ENCODE results near the gene SMAD7.

DNA sequence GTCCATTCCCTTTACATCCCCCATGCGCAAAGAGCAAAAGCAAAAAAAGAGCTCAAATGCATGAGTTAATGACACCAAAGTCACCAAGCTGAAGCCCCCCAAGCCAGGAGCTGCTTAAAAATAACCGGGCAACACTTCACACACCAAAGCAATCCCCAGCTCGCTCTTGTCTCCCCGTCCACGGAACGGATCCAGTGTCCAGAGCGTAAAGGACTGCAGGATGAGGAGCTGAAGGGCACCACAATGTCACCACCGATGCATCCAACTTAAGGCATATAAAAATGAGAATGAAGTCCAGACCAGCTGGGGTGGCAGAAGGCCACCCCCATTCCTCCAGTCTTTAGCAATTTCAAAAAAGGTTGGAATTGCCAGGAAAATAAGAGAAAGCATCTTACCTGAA, 8.7 kb downstream of the SMAD7 start:
- TF ChIP-seq JUN (IDR thresholded peaks at IDR 0.05) (no peak), CHD4 (IDR thresholded peaks at IDR 0.05; ENCODE audit: borderline replicate concordance) (no peak), MYC (IDR thresholded peaks at IDR 0.05; ENCODE audit: borderline replicate concordance, low read length) (no peak), RFX5 (IDR thresholded peaks at IDR 0.05) (no peak), EHF (CRISPR knock-in tag; IDR thresholded peaks at IDR 0.05) (no peak), JUNB (IDR thresholded peaks at IDR 0.05) (no peak), GATA3 (IDR thresholded peaks at IDR 0.05; ENCODE audit: borderline replicate concordance) (no peak), SMC3 (IDR thresholded peaks at IDR 0.05) (no peak), RAD21 (conservative IDR thresholded peaks at IDR 0.05 in 1 of 2, IDR thresholded peaks at IDR 0.05 in 1 of 2) (no peak), POLR2A (IDR thresholded peaks at IDR 0.05; ENCODE audit: low read length) (no peak)
- TF ChIP-seq, protein P1, sequence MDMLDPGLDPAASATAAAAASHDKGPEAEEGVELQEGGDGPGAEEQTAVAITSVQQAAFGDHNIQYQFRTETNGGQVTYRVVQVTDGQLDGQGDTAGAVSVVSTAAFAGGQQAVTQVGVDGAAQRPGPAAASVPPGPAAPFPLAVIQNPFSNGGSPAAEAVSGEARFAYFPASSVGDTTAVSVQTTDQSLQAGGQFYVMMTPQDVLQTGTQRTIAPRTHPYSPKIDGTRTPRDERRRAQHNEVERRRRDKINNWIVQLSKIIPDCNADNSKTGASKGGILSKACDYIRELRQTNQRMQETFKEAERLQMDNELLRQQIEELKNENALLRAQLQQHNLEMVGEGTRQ (IDR thresholded peaks at IDR 0.05), result no peak
- TF ChIP-seq, protein P2, sequence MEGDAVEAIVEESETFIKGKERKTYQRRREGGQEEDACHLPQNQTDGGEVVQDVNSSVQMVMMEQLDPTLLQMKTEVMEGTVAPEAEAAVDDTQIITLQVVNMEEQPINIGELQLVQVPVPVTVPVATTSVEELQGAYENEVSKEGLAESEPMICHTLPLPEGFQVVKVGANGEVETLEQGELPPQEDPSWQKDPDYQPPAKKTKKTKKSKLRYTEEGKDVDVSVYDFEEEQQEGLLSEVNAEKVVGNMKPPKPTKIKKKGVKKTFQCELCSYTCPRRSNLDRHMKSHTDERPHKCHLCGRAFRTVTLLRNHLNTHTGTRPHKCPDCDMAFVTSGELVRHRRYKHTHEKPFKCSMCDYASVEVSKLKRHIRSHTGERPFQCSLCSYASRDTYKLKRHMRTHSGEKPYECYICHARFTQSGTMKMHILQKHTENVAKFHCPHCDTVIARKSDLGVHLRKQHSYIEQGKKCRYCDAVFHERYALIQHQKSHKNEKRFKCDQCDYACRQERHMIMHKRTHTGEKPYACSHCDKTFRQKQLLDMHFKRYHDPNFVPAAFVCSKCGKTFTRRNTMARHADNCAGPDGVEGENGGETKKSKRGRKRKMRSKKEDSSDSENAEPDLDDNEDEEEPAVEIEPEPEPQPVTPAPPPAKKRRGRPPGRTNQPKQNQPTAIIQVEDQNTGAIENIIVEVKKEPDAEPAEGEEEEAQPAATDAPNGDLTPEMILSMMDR (IDR thresholded peaks at IDR 0.05), result no peak
- TF ChIP-seq, protein P3, sequence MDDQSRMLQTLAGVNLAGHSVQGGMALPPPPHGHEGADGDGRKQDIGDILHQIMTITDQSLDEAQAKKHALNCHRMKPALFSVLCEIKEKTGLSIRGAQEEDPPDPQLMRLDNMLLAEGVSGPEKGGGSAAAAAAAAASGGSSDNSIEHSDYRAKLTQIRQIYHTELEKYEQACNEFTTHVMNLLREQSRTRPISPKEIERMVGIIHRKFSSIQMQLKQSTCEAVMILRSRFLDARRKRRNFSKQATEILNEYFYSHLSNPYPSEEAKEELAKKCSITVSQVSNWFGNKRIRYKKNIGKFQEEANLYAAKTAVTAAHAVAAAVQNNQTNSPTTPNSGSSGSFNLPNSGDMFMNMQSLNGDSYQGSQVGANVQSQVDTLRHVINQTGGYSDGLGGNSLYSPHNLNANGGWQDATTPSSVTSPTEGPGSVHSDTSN (IDR thresholded peaks at IDR 0.05), result no peak
- TF ChIP-seq, protein P4, sequence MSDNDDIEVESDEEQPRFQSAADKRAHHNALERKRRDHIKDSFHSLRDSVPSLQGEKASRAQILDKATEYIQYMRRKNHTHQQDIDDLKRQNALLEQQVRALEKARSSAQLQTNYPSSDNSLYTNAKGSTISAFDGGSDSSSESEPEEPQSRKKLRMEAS (IDR thresholded peaks at IDR 0.05), result no peak

Measured in A549 (cell line).